SU-DHL-6 (cell line): ENCODE measurements around the gene ST3GAL3.

Experiments used
- EZH2phosphoT487 ChIP-seq: fragments of 200-600 bp; sonication (generic), shearing (Covaris generic); conservative IDR thresholded peaks from 2 replicates; pipeline ENCODE4 v1.6.1; 2018; ENCODE audit warnings: mild to moderate bottlenecking, antibody characterized with exemption, low read length, moderate library complexity, mixed read lengths
- TF ChIP-seq, protein P1 (sequence below): fragments of 200-600 bp; sonication (generic); IDR thresholded peaks from one replicate; pipeline ENCODE4 v1.5.1; 2017; ENCODE audit warnings: antibody characterized with exemption, mild to moderate bottlenecking, low read length, moderate library complexity; ENCODE audit not compliant: insufficient read depth, poor library complexity, severe bottlenecking

DNA sequence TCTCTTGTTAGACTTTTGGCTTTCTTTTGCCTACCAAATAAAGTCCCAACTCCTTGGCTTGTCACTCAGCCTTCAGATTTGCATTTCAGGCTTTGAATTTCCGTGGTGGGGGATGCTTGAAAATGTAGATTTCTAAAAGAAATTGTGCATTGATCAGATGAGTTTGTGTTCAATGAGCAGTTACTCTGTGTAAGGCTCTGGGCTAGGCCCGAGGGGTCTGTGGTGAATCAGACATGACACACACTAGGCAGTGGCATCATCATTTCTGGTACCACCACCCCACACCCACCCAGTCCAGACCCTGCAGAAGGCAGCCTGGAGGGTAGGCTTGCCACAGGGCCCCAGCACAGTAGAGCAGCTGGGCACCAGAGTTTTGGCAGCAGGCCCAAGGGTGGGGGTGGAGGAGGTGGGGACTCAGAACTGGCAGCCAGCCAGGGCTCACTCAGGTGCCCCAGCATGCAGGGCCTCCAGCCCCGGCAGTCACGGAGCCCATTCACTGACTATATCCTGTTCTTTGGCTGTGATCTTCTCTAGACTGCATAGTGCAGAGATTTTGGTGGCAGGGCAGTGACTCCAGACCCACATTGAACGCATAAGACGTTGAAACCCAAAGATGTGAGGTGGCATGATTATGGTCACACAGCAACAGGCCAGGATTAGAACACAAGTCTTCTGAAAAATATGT is 129.1 kb downstream of the ST3GAL3 start:
- TF ChIP-seq, protein P1, sequence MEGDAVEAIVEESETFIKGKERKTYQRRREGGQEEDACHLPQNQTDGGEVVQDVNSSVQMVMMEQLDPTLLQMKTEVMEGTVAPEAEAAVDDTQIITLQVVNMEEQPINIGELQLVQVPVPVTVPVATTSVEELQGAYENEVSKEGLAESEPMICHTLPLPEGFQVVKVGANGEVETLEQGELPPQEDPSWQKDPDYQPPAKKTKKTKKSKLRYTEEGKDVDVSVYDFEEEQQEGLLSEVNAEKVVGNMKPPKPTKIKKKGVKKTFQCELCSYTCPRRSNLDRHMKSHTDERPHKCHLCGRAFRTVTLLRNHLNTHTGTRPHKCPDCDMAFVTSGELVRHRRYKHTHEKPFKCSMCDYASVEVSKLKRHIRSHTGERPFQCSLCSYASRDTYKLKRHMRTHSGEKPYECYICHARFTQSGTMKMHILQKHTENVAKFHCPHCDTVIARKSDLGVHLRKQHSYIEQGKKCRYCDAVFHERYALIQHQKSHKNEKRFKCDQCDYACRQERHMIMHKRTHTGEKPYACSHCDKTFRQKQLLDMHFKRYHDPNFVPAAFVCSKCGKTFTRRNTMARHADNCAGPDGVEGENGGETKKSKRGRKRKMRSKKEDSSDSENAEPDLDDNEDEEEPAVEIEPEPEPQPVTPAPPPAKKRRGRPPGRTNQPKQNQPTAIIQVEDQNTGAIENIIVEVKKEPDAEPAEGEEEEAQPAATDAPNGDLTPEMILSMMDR = no peak
- no peak for TF ChIP-seq EZH2phosphoT487
